Large intestine (tissue), 3 donors: ENCODE data around the gene LRWD1. TPM values are rescaled to one million over a fixed set of nuclear protein-coding genes. Genes with fewer than 3 reads are reported as not detected.
A peak's percentile ranks its signal among the peaks of the same experiment; 100 is the strongest.
"Not testable (repeated sequence)": the region's sequence is repeated elsewhere in the genome, so short reads cannot be mapped to it uniquely, and the experiment has no call there.

ENCODE experiments used
- DNase-seq, 2 donors: peaks; one replicate each; pipeline versions ENCODE4 v3.0.0 to v3.0.0-alpha.2; 2013
- H3K27ac ChIP-seq: one replicate; pipeline ENCODE4 v1.5.1; 2013; ENCODE audit warnings: low read length
- H3K27me3 ChIP-seq: 2 replicates; pipeline ENCODE4 v1.6.1; 2013; ENCODE audit warnings: low read length; ENCODE audit not compliant: control insufficient read depth, insufficient read depth
- H3K36me3 ChIP-seq: 2 replicates; pipeline ENCODE4 v1.6.1; 2013; ENCODE audit warnings: low read length; ENCODE audit not compliant: control insufficient read depth, insufficient read depth
- H3K4me1 ChIP-seq: one replicate; pipeline ENCODE4 v1.6.1; 2013; ENCODE audit warnings: low read length; ENCODE audit not compliant: control insufficient read depth, insufficient read depth
- H3K4me3 ChIP-seq: one replicate; pipeline ENCODE4 v1.5.1; 2013; ENCODE audit warnings: low read length
- H3K9me3 ChIP-seq: one replicate; pipeline ENCODE4 v1.6.1; 2013; ENCODE audit warnings: mild to moderate bottlenecking, low read depth, low read length, moderate library complexity; ENCODE audit not compliant: control insufficient read depth
- WGBS: methylation state at CpG from one replicate; pipeline ENCODE4 v1.1.5; 2013; ENCODE audit warnings: low lambda C conversion rate; ENCODE audit not compliant: insufficient coverage; 5-methylcytosine and 5-hydroxymethylcytosine counted together
- polyA plus RNA-seq: library from polyadenylated mRNA; unstranded; fragments of 120-200 nt; gene quantifications from one replicate; pipeline ENCODE4 v1.2.1, GENCODE V29; 2013

LRWD1 gene
- polyA plus RNA-seq, 1 donor: 11.2 TPM

DNA sequence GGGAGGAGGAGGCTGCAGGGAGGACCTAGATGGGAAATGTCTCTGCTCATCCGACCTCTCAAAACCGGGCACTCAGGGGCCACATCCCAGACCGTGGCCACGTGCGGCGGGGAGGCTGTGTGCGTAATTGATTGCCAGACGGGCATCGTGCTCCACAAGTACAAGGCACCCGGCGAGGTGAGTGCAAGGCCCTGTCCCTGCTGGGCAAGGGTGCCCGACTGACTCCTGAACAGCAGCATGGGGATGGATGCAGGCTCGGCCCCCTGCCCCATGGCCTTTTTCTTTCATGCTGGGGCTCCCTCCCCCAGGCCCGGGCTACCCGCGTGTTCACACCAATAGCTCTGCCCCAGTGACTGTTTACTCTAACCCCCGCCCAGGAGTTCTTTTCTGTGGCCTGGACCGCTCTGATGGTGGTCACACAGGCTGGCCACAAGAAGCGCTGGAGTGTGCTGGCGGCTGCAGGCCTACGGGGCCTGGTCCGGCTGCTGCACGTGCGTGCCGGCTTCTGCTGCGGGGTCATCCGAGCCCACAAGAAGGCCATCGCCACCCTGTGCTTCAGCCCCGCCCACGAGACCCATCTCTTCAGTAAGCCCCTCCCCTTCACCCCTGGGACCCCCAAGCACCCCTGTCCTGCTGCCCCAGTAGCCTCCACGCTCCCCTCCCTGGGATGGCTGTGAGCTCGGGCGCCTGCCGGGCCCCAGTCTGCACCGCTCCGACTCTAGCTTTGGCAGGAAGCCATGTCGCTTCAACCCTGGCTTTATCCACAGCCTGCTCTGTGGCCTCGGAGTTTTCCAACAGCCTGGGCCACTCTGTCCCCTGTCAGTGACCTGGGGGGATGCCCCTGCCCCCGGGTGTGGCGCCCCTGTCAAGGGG lies 3.9 kb downstream of the LRWD1 start:
- peaks cover 37% of the 10 kb centered on the region for H3K36me3 ChIP-seq
- H3K27ac ChIP-seq: no peak overlapping the region
- peaks cover 8% of the 10 kb centered on the region for H3K4me1 ChIP-seq
- peaks cover 4% of the 10 kb centered on the region for H3K9me3 ChIP-seq
- H3K27me3 ChIP-seq: no peaks in the 10 kb centered on the region
- DNase-seq: no peak
- no CpG with 5 or more reads among the region's 40 CpGs for whole genome bisulfite sequencing
- no peak overlapping the region for H3K4me3 ChIP-seq

DNA sequence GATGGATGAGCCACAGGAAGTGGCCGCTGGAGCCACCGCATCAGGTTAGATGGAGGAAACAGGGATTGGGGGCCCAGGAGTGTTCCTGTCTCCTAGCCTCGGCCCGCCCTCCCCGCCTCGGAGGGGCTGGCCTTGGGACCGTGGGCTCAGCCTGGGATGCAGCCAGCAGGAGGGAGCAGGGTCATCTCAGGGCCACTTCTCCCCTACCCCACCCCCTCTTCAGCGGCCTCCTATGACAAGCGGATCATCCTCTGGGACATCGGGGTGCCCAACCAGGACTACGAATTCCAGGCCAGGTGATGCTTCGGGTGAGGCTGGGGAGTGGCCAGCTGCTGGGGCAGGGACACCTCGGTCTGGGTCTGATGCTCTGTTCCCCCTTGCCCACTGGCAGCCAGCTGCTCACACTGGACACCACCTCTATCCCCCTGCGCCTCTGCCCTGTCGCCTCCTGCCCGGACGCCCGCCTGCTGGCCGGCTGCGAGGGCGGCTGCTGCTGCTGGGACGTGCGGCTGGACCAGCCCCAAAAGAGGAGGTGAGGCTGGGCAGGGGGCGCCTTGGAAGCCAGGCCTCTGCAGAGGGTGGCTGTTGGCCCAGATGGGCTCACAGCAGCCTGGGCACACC lies 4.7 kb downstream of the LRWD1 start:
- no peak overlapping the region for H3K27ac ChIP-seq
- H3K4me3 ChIP-seq: no peak overlapping the region
- DNase-seq: no peak
- peaks cover 4% of the 10 kb centered on the region for H3K9me3 ChIP-seq
- no peaks in the 10 kb centered on the region for H3K27me3 ChIP-seq
- H3K36me3 ChIP-seq: peaks cover 37% of the 10 kb centered on the region
- H3K4me1 ChIP-seq: peaks cover 5% of the 10 kb centered on the region
- WGBS: no CpG with 5 or more reads among the region's 24 CpGs

DNA sequence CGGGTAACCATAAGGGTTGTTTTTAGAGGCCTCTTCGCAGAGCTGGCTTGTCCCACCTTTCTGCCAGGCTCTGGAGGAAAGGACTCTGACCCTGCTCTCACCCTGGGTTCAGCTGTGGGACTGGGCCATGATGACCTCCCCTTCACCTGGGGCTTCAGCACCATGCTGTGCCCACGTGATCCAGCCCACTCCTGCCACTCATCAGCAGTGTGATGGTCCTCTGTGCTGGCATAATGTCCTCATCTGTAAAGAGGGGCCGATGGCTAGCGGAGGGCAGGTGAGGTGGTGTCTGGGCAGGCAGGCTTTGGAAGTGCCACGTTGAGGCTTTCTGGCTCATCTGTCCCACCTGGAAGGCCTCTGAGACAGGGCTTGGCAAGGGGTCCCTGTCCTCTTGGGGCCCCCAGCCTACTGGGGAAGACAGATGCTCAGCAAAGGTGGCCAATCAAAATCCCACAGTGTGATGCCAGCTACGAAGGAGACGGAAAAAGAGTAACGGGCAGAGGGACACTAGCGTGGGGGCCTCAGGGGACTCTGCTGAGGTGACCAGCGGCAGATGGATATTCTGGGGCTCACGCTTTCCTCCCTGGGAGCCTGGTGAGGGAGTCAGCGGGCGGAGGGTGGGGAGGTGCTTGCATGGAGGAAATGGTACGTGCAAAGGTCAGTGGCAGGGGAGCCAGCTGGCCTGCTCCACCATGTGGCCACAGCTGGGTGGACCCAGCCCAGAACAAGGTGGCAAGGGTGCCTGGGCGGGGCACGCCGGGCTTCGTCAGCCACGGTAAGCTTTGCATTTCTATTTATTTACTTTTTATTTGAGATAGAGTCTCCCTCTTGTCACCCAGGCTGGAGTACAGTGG lies 5.4 kb downstream of the LRWD1 start:
- Histone ChIP-seq H3K9me3 (peaks cover 4% of the 10 kb centered on the region), H3K27ac (no peak overlapping the region), H3K4me3 (no peak overlapping the region), H3K27me3 (no peaks in the 10 kb centered on the region), H3K36me3 (peaks cover 37% of the 10 kb centered on the region), H3K4me1 (peaks cover 5% of the 10 kb centered on the region)
- WGBS: no CpG with 5 or more reads among the region's 20 CpGs
- DNase-seq: peak in 1 of 2 donors; percentile 46

GRCh38 chr7:102471791-102472125 lies 7.0 kb downstream of the LRWD1 start:
- Histone ChIP-seq H3K4me3 (no peak overlapping the region), H3K27me3 (no peaks in the 10 kb centered on the region), H3K36me3 (peaks cover 37% of the 10 kb centered on the region), H3K27ac (no peak overlapping the region), H3K9me3 (peaks cover 4% of the 10 kb centered on the region), H3K4me1 (no peaks in the 10 kb centered on the region)
- no CpG with 5 or more reads among the region's 6 CpGs for WGBS
- DNase-seq: no peak

DNA sequence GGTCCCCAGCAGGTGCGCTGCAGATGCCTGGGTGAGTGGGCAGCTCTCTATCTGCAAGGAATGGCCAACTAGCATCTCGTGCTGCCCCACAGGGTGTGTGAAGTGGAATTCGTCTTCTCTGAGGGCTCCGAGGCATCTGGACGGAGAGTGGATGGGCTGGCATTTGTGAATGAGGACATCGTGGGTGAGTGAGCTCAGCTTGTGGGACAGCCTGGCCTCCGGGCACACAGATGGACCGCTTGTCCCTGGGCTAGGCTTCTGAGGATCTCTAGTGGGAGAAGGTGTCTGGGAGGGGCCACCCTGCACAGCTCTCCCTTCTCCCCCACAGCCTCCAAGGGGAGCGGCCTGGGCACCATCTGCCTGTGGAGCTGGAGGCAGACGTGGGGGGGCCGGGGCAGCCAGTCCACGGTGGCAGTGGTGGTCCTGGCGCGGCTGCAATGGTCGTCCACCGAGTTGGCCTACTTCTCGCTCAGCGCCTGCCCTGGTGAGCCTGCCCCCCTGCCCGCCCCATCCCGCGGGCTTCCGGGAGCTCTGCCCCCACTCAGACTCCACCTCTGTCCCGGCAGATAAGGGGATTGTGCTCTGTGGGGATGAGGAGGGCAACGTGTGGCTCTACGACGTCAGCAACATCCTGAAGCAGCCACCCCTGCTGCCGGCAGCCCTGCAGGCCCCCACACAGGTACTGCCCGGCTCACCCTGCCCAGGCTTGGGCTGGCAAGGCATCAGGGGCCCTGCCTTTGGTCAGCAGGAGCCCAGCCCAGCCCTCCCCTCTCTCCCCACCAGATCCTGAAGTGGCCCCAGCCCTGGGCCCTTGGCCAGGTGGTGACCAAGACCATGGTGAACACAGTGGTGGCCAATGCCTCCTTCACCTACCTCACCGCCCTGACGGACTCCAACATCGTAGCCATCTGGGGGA lies 7.6 kb downstream of the LRWD1 start:
- H3K36me3 ChIP-seq: peaks cover 37% of the 10 kb centered on the region

GRCh38 chr7:102473271-102473991 lies 8.6 kb downstream of the LRWD1 start:
- H3K4me1 ChIP-seq: no peaks in the 10 kb centered on the region
- no peak overlapping the region for H3K4me3 ChIP-seq
- no peak overlapping the region for H3K27ac ChIP-seq
- no peaks in the 10 kb centered on the region for H3K27me3 ChIP-seq
- H3K9me3 ChIP-seq: no peaks in the 10 kb centered on the region
- DNase-seq: no peak
- WGBS: no CpG with 5 or more reads among the region's 23 CpGs
- peaks cover 29% of the 10 kb centered on the region for H3K36me3 ChIP-seq

More for the DNA sequence above, 7.6 kb downstream of the LRWD1 start:
- no peak for DNase-seq
- no peaks in the 10 kb centered on the region for H3K27me3 ChIP-seq
- peaks cover 4% of the 10 kb centered on the region for H3K9me3 ChIP-seq
- no peak overlapping the region for H3K4me3 ChIP-seq
- H3K27ac ChIP-seq: no peak overlapping the region
- no peaks in the 10 kb centered on the region for H3K4me1 ChIP-seq
- WGBS: no CpG with 5 or more reads among the region's 31 CpGs

- peaks cover 24% of the 10 kb centered on the region for H3K36me3 ChIP-seq
- no CpG with 5 or more reads among the region's 14 CpGs for WGBS
- not testable (repeated sequence) for H3K4me3 ChIP-seq
Observed at GRCh38 chr7:102474116-102474515, 9.3 kb downstream of the LRWD1 start.

DNA sequence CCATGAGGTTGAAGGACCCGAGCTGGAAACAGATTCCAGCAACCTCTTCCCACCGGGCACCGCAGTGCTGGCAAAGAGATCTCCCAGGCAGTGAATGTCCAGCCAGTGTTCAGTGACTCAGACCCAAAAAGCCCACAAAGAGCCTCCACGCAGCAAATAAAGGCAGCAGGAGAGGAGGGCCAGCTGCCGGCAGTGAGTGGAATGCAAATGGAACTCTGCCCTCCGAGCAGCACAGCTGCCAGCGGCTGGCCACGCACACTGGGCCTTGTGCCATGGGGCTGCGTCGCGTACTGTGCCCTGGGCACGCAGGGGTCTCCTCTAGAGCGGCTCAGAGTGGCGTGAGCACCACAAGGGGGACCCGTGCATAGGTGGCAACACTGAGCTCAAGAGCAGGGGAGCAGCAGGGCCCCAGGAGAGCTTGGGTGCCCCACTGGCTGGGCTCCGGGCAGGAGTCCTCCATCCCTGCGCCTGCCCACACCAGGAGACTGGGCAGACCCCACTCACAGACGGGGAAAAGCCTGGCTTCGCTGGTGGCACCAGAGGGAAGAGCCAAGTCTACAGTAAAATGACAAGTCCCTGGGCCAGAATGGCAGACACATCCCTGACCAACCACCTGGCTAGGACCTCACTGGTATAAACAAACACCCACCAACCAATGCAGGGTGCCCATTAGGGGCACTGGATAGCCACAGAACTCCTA lies 10.1 kb downstream of the LRWD1 start:
- not testable (repeated sequence) for H3K27me3 ChIP-seq, H3K27ac ChIP-seq, DNase-seq, H3K9me3 ChIP-seq, H3K4me1 ChIP-seq, H3K4me3 ChIP-seq
- WGBS: no CpG with 5 or more reads among the region's 19 CpGs
- peaks cover 20% of the 10 kb centered on the region for H3K36me3 ChIP-seq

More at GRCh38 chr7:102474116-102474515, 9.3 kb downstream of the LRWD1 start:
- DNase-seq, H3K27me3 ChIP-seq, H3K27ac ChIP-seq, H3K4me1 ChIP-seq, H3K9me3 ChIP-seq: not testable (repeated sequence)
